AG10803 (cell line): ENCODE results near the gene EN1.

Experiments used
- DNase-seq: peaks from one replicate; pipeline ENCODE4 v3.0.0; 2010; ENCODE audit warnings: low read depth
- H3K4me3 ChIP-seq: 2 replicates; pipeline ENCODE4 v1.5.1; 2011; ENCODE audit warnings: mild to moderate bottlenecking, low read length, control low read depth
- CTCF ChIP-seq: conservative IDR thresholded peaks from 2 replicates; pipeline ENCODE4 v1.5.1; 2011; ENCODE audit warnings: mild to moderate bottlenecking, low read length, control low read depth, inconsistent platforms

EN1 gene

GRCh38 chr2:118841828-118842461 is 5.5 kb downstream of the EN1 start:
- DNase-seq: no peak
- no peak for TF ChIP-seq CTCF
- H3K4me3 ChIP-seq: peak overlapping the region; percentile 45

GRCh38 chr2:118841450-118841827 is 6.0 kb downstream of the EN1 start:
- DNase-seq: no peak
- no peak for TF ChIP-seq CTCF
- H3K4me3 ChIP-seq: peak overlapping the region; percentile 45

GRCh38 chr2:118838741-118839455 is 8.6 kb downstream of the EN1 start:
- no peak for DNase-seq
- no peak for TF ChIP-seq CTCF

GRCh38 chr2:118837621-118838020 is 9.8 kb downstream of the EN1 start:
- no peak for DNase-seq
- TF ChIP-seq CTCF: no peak
- H3K4me3 ChIP-seq: no peak overlapping the region

More at GRCh38 chr2:118838741-118839455, 8.6 kb downstream of the EN1 start:
- no peak overlapping the region for H3K4me3 ChIP-seq

GRCh38 chr2:118837067-118837466 is 10.4 kb downstream of the EN1 start:
- H3K4me3 ChIP-seq: no peak overlapping the region
- no peak for TF ChIP-seq CTCF
- no peak for DNase-seq

GRCh38 chr2:118836411-118836930 is 11.0 kb downstream of the EN1 start:
- TF ChIP-seq CTCF: no peak
- peak overlapping the region; percentile 64 for H3K4me3 ChIP-seq
- no peak for DNase-seq
